Measurements from ENCODE around the gene EIF2B4. TPM values are rescaled to one million over a fixed set of nuclear protein-coding genes. Genes with fewer than 3 reads are reported as not detected.

The EIF2B4 gene
- total and polyA plus RNA-seq, 2 of the 13 experiments (the other 11 are each of a cell fraction or from before 2014, with no cell fraction given), result 91.5 to 96.4 TPM

DNA sequence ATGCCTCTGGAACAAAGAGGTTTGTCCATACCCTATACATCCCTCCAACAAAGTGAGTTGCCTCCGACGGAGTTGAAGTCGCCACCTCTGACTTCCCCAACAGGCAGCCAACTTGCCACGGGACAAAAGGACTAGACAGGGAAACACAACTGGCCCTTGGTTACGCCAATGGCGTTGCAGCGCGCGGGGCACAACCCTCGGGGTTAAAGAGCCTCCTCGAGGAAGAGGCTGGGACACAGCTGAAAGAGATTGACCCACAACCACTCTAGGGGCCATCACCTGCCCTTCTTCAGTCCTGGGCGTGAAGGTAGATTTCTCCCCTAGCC is 14.1 kb downstream of the EIF2B4 start (continued):
- TF ChIP-seq, protein P1, sequence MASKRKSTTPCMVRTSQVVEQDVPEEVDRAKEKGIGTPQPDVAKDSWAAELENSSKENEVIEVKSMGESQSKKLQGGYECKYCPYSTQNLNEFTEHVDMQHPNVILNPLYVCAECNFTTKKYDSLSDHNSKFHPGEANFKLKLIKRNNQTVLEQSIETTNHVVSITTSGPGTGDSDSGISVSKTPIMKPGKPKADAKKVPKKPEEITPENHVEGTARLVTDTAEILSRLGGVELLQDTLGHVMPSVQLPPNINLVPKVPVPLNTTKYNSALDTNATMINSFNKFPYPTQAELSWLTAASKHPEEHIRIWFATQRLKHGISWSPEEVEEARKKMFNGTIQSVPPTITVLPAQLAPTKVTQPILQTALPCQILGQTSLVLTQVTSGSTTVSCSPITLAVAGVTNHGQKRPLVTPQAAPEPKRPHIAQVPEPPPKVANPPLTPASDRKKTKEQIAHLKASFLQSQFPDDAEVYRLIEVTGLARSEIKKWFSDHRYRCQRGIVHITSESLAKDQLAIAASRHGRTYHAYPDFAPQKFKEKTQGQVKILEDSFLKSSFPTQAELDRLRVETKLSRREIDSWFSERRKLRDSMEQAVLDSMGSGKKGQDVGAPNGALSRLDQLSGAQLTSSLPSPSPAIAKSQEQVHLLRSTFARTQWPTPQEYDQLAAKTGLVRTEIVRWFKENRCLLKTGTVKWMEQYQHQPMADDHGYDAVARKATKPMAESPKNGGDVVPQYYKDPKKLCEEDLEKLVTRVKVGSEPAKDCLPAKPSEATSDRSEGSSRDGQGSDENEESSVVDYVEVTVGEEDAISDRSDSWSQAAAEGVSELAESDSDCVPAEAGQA (IDR thresholded peaks at IDR 0.05; ENCODE audit: low read depth), result no peak
- TF ChIP-seq, protein P1 (CRISPR knock-in tag; IDR thresholded peaks at IDR 0.05; ENCODE audit: borderline replicate concordance), result 0 out of 2 replicates have a peak, but pooled peaks have one; percentile 51
- peak; percentile 63; the same call in 1 of the 2 replicates for TF ChIP-seq ZNF770 (CRISPR knock-in tag; IDR thresholded peaks at IDR 0.05)
- peak; percentile 32; the same call in 1 of the 2 replicates for TF ChIP-seq ZNF646 (CRISPR knock-in tag; IDR thresholded peaks at IDR 0.05)
- peak; percentile 48; the same call in 1 of the 2 replicates for TF ChIP-seq TFAP4 (IDR thresholded peaks at IDR 0.05; ENCODE audit: borderline replicate concordance, low read depth)
- peak; percentile 13; the same call in 1 of the 2 replicates for TF ChIP-seq RARG (CRISPR knock-in tag; IDR thresholded peaks at IDR 0.05; ENCODE audit: low read depth)
- TF ChIP-seq MED13 (CRISPR knock-in tag; IDR thresholded peaks at IDR 0.05), result peak; percentile 19; the same call in 1 of the 2 replicates
- no peak for TF ChIP-seq AKNA (CRISPR knock-in tag; IDR thresholded peaks at IDR 0.05; ENCODE audit: borderline replicate concordance)
